ENCODE measurements around the gene NTHL1. TPM values are rescaled to one million over a fixed set of nuclear protein-coding genes. Genes with fewer than 3 reads are reported as not detected.

Gene NTHL1
- total and polyA plus RNA-seq, 10 of the 15 experiments (the other 5 are each of a cell fraction or from before 2014, with no cell fraction given): 0.85 to 54.7 (median 39.0) TPM

GRCh38 chr16:2037647-2038381, 9.8 kb downstream of the NTHL1 start:
- ChIA-PET SMC1A (ENCODE audit: uncharacterized antibody, unreplicated experiment) (no interaction called here), CTCF (interaction anchor here (0.8 kb wide), 1 partner anchor 103 kb away, joined by 3 read pairs; no protein-coding TSS in a partner anchor), RAD21 (ENCODE audit: unreplicated experiment) (no interaction called here), POLR2A (interaction anchor here (1.5 kb wide), 1 partner anchor 10 kb away, joined by 3 read pairs; the partner anchor contains the start of genes NTHL1 and TSC2)
- FAIRE-seq (no peak), ATAC-seq (no peak), DNase-seq (ENCODE audit: low read depth, low spot score) (no peak)
- Histone ChIP-seq H3K9me3 (replicated peaks; ENCODE audit: control insufficient read depth, insufficient read depth, low read length) (no peaks in the 10 kb centered on the region), H2AFZ (ENCODE audit: control insufficient read depth, low read depth, low read length) (no peak overlapping the region), H3K79me2 (ENCODE audit: control insufficient read depth, insufficient read depth, low read length) (no peaks in the 10 kb centered on the region), H3K27me3 (replicated peaks in 1 of 2; ENCODE audit: control insufficient read depth in 2 of 2, insufficient read depth in 2 of 2, low read length in 1 of 2) (no peaks in the 10 kb centered on the region), H3K36me3 (ENCODE audit: control insufficient read depth in 2 of 2, insufficient read depth in 2 of 2, low read length in 1 of 2) (no peaks in the 10 kb centered on the region), H3K9ac (ENCODE audit: control insufficient read depth, insufficient read depth, low read length) (no peak overlapping the region), H4K20me1 (ENCODE audit: control insufficient read depth, insufficient read depth) (no peaks in the 10 kb centered on the region), H3K4me2 (ENCODE audit: control insufficient read depth, insufficient read depth) (no peak overlapping the region), H3K4me3 (no peak overlapping the region), H3K27ac (ENCODE audit: control insufficient read depth, insufficient read depth) (no peak overlapping the region), H3K4me1 (ENCODE audit: control insufficient read depth, insufficient read depth, low read length) (no peaks in the 10 kb centered on the region)
- BruUV-seq (replicated peaks): no TSS peak
- in situ Hi-C loops (cut with MboI) (no loop called here), intact Hi-C loops (cut with micrococcal nuclease; ENCODE audit: unreplicated experiment) (no loop called here)
- WGBS (ENCODE audit: insufficient coverage, insufficient replicate concordance, low lambda C conversion rate, missing lambda C conversion rate): 65% methylated on average over 29 of the region's 29 CpGs
- TF ChIP-seq RAD21 (IDR thresholded peaks at IDR 0.05; ENCODE audit: insufficient read depth, low read depth, low read length): no peak
- TF ChIP-seq RCOR1 (conservative IDR thresholded peaks at IDR 0.05; ENCODE audit: low read depth, low read length): no peak
- no peak for TF ChIP-seq CEBPZ (IDR thresholded peaks at IDR 0.05; ENCODE audit: low read depth, low read length)
- no peak for TF ChIP-seq JUND (IDR thresholded peaks at IDR 0.05; ENCODE audit: low read depth, low read length)
- TF ChIP-seq BCL11A (IDR thresholded peaks at IDR 0.05; ENCODE audit: low read depth, low read length): no peak
- TF ChIP-seq, protein P1, sequence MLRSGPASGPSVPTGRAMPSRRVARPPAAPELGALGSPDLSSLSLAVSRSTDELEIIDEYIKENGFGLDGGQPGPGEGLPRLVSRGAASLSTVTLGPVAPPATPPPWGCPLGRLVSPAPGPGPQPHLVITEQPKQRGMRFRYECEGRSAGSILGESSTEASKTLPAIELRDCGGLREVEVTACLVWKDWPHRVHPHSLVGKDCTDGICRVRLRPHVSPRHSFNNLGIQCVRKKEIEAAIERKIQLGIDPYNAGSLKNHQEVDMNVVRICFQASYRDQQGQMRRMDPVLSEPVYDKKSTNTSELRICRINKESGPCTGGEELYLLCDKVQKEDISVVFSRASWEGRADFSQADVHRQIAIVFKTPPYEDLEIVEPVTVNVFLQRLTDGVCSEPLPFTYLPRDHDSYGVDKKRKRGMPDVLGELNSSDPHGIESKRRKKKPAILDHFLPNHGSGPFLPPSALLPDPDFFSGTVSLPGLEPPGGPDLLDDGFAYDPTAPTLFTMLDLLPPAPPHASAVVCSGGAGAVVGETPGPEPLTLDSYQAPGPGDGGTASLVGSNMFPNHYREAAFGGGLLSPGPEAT (IDR thresholded peaks at IDR 0.05; ENCODE audit: low read depth): no peak
- TF ChIP-seq NR2F1 (conservative IDR thresholded peaks at IDR 0.05): no peak
- TF ChIP-seq TCF12 (IDR thresholded peaks at IDR 0.05; ENCODE audit: low read depth, low read length): no peak
- no peak for TF ChIP-seq ZNF217 (IDR thresholded peaks at IDR 0.05)
- TF ChIP-seq CEBPB (IDR thresholded peaks at IDR 0.05; ENCODE audit: borderline replicate concordance in 1 of 2, low read depth in 2 of 2, low read length in 2 of 2): no peak
- TF ChIP-seq ZNF592 (IDR thresholded peaks at IDR 0.05): no peak
